Fibroblast of the aortic adventitia (primary cell): Measurements from ENCODE around the gene FBRS. TPM values are rescaled to one million over a fixed set of nuclear protein-coding genes. Genes with fewer than 3 reads are reported as not detected.

Experiments used
- DNase-seq: peaks from one replicate; pipeline ENCODE4 v3.0.0-alpha.2; 2010; ENCODE audit warnings: low read depth
- H3K4me3 ChIP-seq: 2 replicates; pipeline ENCODE4 v1.5.1; 2011; ENCODE audit warnings: low read depth, mild to moderate bottlenecking, control low read depth, low read length, moderate library complexity
- CTCF ChIP-seq: IDR thresholded peaks from 2 replicates; pipeline ENCODE4 v1.5.1; 2011; ENCODE audit warnings: mild to moderate bottlenecking, low read length, control low read depth, inconsistent platforms; ENCODE audit not compliant: insufficient read depth
- total RNA-seq: library from RNA; depleted of rRNA; stranded (reverse); fragments of >200 nt; gene quantifications from 2 replicates; pipeline ENCODE4 v1.2.3, GENCODE V29; 2012; ENCODE audit warnings: low replicate concordance

FBRS gene
- total RNA-seq, 1 donor: 18.3 TPM

GRCh38 chr16:30619638-30620037 is 38.6 kb upstream of the FBRS start:
- TF ChIP-seq CTCF: no peak
- DNase-seq: no peak

GRCh38 chr16:30620169-30620568 is 38.1 kb upstream of the FBRS start:
- H3K4me3 ChIP-seq: no peak overlapping the region
- DNase-seq: no peak
- no peak for TF ChIP-seq CTCF

More at GRCh38 chr16:30619638-30620037, 38.6 kb upstream of the FBRS start:
- H3K4me3 ChIP-seq: no peak overlapping the region

GRCh38 chr16:30621765-30622164 is 36.5 kb upstream of the FBRS start:
- TF ChIP-seq CTCF: no peak
- H3K4me3 ChIP-seq: no peak overlapping the region
- no peak for DNase-seq

GRCh38 chr16:30622455-30623032 is 35.7 kb upstream of the FBRS start:
- no peak for TF ChIP-seq CTCF
- no peak overlapping the region for H3K4me3 ChIP-seq
- no peak for DNase-seq

- no peak for TF ChIP-seq CTCF
- DNase-seq: no peak
- no peak overlapping the region for H3K4me3 ChIP-seq
Measured at GRCh38 chr16:30623536-30624283, 34.5 kb upstream of the FBRS start.

GRCh38 chr16:30626236-30626635 is 32.0 kb upstream of the FBRS start:
- H3K4me3 ChIP-seq: no peak overlapping the region
- DNase-seq: no peak

More at GRCh38 chr16:30626236-30626635, 32.0 kb upstream of the FBRS start:
- TF ChIP-seq CTCF: no peak
